ENCODE measurements around the gene CRYGB. TPM values are rescaled to one million over a fixed set of nuclear protein-coding genes. Genes with fewer than 3 reads are reported as not detected.

CRYGB gene
- total RNA-seq, 1 experiment from 2014 or later, result 0.87 TPM

DNA sequence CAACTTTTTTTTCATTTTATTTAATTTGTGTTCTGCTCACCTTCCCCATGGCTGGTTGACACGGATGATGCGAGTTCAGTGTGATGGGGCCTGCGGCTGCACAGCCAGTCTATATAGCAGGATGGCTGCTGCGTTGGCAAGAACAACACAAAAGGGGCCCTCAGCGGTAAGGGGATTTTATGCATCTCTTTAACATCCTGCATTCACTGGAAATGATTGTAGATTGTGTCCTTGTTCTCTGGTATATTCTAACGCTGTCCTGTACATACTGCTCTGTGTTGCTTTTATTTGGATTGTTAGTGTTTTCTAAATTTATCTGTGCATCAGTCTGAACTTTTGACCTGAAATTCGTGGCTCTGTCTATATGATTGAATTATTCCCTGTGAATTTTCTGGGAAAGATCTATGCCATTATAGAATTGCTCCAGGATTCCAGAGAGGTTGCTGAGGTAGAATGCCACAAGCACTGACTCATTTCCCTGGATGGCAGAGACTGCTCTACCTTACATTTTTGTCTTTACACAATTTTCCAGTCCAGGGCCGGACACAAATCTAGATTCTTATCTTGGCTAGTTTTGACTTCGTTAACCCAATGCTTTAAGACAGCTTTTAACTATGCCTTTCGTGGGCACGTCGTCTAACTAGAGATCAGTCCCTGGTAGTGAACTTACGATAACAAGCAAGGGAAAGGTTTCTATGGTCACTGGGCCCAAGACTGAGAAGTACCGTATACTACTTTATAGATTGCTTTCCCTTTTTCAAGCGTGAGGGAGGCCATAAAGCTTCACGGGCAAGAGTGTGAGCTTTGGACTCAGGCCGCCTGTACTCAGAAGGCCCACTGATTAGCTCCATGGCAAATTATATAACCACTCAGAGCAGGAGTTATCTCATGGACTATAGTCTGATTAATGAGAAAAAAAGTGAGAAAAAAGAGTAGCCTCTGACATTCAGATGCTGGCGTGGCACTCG lies 15.9 kb downstream of the CRYGB start, which contains the start of gene CRYGC (continued):
- TF ChIP-seq ZNF425 (CRISPR knock-in tag; conservative IDR thresholded peaks at IDR 0.05) (no peak), JAZF1 (CRISPR knock-in tag; IDR thresholded peaks at IDR 0.05) (no peak)
- TF ChIP-seq, protein P1, sequence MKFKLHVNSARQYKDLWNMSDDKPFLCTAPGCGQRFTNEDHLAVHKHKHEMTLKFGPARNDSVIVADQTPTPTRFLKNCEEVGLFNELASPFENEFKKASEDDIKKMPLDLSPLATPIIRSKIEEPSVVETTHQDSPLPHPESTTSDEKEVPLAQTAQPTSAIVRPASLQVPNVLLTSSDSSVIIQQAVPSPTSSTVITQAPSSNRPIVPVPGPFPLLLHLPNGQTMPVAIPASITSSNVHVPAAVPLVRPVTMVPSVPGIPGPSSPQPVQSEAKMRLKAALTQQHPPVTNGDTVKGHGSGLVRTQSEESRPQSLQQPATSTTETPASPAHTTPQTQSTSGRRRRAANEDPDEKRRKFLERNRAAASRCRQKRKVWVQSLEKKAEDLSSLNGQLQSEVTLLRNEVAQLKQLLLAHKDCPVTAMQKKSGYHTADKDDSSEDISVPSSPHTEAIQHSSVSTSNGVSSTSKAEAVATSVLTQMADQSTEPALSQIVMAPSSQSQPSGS (CRISPR knock-in tag; IDR thresholded peaks at IDR 0.05; ENCODE audit: borderline replicate concordance, low read depth), result no peak
- TF ChIP-seq, protein P2, sequence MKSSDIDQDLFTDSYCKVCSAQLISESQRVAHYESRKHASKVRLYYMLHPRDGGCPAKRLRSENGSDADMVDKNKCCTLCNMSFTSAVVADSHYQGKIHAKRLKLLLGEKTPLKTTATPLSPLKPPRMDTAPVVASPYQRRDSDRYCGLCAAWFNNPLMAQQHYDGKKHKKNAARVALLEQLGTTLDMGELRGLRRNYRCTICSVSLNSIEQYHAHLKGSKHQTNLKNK (CRISPR knock-in tag; IDR thresholded peaks at IDR 0.05), result no peak

GRCh38 chr2:208128136-208128535 lies 17.8 kb downstream of the CRYGB start:
- Mint-ChIP-seq H3K27me3 (ENCODE audit: low read depth) (no peaks in the 10 kb centered on the region; the same call in 1 of the 2 replicates), H3K4me1 (peaks cover 17% of the 10 kb centered on the region), H3K4me3 (no peak overlapping the region), H3K9me3 (peaks cover 7% of the 10 kb centered on the region), H3K27ac (no peak overlapping the region), H3K36me3 (no peaks in the 10 kb centered on the region)
- ChIA-PET CTCF (interaction anchor here (0.5 to 1.0 kb wide), 2 partner anchors 26 to 126 kb away, joined by 3 to 5 read pairs; no protein-coding TSS in a partner anchor), POLR2A (no interaction called here)
- no peak for ATAC-seq
- DNase-seq (ENCODE audit: low spot score), result no peak
- no peak for TF ChIP-seq HMGA2 (CRISPR knock-in tag; IDR thresholded peaks at IDR 0.05)
- TF ChIP-seq RELA (CRISPR knock-in tag; IDR thresholded peaks at IDR 0.05; ENCODE audit: borderline replicate concordance), result no peak
- no peak for TF ChIP-seq ZNF671 (CRISPR knock-in tag; IDR thresholded peaks at IDR 0.05)
- TF ChIP-seq, protein P3, sequence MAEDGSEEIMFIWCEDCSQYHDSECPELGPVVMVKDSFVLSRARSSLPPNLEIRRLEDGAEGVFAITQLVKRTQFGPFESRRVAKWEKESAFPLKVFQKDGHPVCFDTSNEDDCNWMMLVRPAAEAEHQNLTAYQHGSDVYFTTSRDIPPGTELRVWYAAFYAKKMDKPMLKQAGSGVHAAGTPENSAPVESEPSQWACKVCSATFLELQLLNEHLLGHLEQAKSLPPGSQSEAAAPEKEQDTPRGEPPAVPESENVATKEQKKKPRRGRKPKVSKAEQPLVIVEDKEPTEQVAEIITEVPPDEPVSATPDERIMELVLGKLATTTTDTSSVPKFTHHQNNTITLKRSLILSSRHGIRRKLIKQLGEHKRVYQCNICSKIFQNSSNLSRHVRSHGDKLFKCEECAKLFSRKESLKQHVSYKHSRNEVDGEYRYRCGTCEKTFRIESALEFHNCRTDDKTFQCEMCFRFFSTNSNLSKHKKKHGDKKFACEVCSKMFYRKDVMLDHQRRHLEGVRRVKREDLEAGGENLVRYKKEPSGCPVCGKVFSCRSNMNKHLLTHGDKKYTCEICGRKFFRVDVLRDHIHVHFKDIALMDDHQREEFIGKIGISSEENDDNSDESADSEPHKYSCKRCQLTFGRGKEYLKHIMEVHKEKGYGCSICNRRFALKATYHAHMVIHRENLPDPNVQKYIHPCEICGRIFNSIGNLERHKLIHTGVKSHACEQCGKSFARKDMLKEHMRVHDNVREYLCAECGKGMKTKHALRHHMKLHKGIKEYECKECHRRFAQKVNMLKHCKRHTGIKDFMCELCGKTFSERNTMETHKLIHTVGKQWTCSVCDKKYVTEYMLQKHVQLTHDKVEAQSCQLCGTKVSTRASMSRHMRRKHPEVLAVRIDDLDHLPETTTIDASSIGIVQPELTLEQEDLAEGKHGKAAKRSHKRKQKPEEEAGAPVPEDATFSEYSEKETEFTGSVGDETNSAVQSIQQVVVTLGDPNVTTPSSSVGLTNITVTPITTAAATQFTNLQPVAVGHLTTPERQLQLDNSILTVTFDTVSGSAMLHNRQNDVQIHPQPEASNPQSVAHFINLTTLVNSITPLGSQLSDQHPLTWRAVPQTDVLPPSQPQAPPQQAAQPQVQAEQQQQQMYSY (CRISPR knock-in tag; IDR thresholded peaks at IDR 0.05), result no peak
- TF ChIP-seq MXD4 (CRISPR knock-in tag; IDR thresholded peaks at IDR 0.05; ENCODE audit: borderline replicate concordance), result no peak
- no peak for TF ChIP-seq ZNF512 (CRISPR knock-in tag; IDR thresholded peaks at IDR 0.05; ENCODE audit: borderline replicate concordance)
- no peak for TF ChIP-seq PRRX2 (CRISPR knock-in tag; IDR thresholded peaks at IDR 0.05)
- TF ChIP-seq ZSCAN18 (CRISPR knock-in tag; IDR thresholded peaks at IDR 0.05), result no peak
- TF ChIP-seq ERG (CRISPR knock-in tag; IDR thresholded peaks at IDR 0.05), result no peak
- TF ChIP-seq, protein P4, sequence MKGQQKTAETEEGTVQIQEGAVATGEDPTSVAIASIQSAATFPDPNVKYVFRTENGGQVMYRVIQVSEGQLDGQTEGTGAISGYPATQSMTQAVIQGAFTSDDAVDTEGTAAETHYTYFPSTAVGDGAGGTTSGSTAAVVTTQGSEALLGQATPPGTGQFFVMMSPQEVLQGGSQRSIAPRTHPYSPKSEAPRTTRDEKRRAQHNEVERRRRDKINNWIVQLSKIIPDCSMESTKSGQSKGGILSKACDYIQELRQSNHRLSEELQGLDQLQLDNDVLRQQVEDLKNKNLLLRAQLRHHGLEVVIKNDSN (CRISPR knock-in tag; IDR thresholded peaks at IDR 0.05), result no peak
- TF ChIP-seq ZNF423 (CRISPR knock-in tag; IDR thresholded peaks at IDR 0.05), result no peak
- no peak for TF ChIP-seq ZNF263 (CRISPR knock-in tag; IDR thresholded peaks at IDR 0.05; ENCODE audit: low read depth)
